BLaER1 (cell line): ENCODE measurements around the gene AP3B2.
A peak's percentile ranks its signal among the peaks of the same experiment; 100 is the strongest.

ENCODE experiments used
- H3K27ac ChIP-seq: shearing (Covaris generic); formaldehyde crosslinking; 2 replicates; pipeline ENCODE4 v1.8.1; 2022
- H3K27me3 ChIP-seq: shearing (Covaris generic); formaldehyde crosslinking; 2 replicates; pipeline ENCODE4 v1.8.1; 2022
- H3K36me3 ChIP-seq: shearing (Covaris generic); formaldehyde crosslinking; 2 replicates; pipeline ENCODE4 v1.8.1; 2022
- H3K4me1 ChIP-seq: shearing (Covaris generic); formaldehyde crosslinking; 2 replicates; pipeline ENCODE4 v1.8.1; 2022
- H3K4me2 ChIP-seq: shearing (Covaris generic); formaldehyde crosslinking; 2 replicates; pipeline ENCODE4 v1.8.1; 2022
- H3K4me3 ChIP-seq: shearing (Covaris generic); formaldehyde crosslinking; 2 replicates; pipeline ENCODE4 v1.8.1; 2022
- H3K9ac ChIP-seq: shearing (Covaris generic); formaldehyde crosslinking; 2 replicates; pipeline ENCODE4 v1.8.1; 2022
- H3K9me3 ChIP-seq: shearing (Covaris generic); formaldehyde crosslinking; 2 replicates; pipeline ENCODE4 v1.8.1; 2022
- H4K20me1 ChIP-seq: shearing (Covaris generic); formaldehyde crosslinking; 2 replicates; pipeline ENCODE4 v1.8.1; 2022
- Cebpa-rat ChIP-seq: shearing (Covaris generic); IDR thresholded peaks from 2 replicates; pipeline ENCODE4 v1.8.1; 2022

The AP3B2 gene

GRCh38 chr15:82709421-82710207 is at the start of gene AP3B2:
AP3B2 (minus strand) TSS chr15:82709875; CDS start chr15:82709706, 169 bp downstream.
- H3K4me3 ChIP-seq = peak within 1 kb of the TSS; percentile 76
- no peaks in the 10 kb centered on the region for H3K9me3 ChIP-seq
- H3K4me1 ChIP-seq = peaks cover 15% of the 10 kb centered on the region
- no peak within 1 kb of the TSS for H3K27ac ChIP-seq
- H3K27me3 ChIP-seq = no peaks in the 10 kb centered on the region
- TF ChIP-seq Cebpa-rat = peak; percentile 87
- peaks cover 12% of the 10 kb centered on the region; the same call in 1 of the 2 replicates for H4K20me1 ChIP-seq
- H3K9ac ChIP-seq = peak within 1 kb of the TSS; percentile 36; the same call in 1 of the 2 replicates
- peak within 1 kb of the TSS; percentile 96 for H3K4me2 ChIP-seq
- no peaks in the 10 kb centered on the region for H3K36me3 ChIP-seq

GRCh38 chr15:82751308-82751707 is 41.6 kb upstream of the AP3B2 start:
- H3K9ac ChIP-seq = peak overlapping the region; percentile 85
- no peaks in the 10 kb centered on the region for H3K9me3 ChIP-seq
- peak overlapping the region; percentile 84 for H3K27ac ChIP-seq
- peaks cover 35% of the 10 kb centered on the region for H3K4me1 ChIP-seq
- peaks cover 54% of the 10 kb centered on the region for H4K20me1 ChIP-seq
- H3K36me3 ChIP-seq = peaks cover 47% of the 10 kb centered on the region
- TF ChIP-seq Cebpa-rat = no peak
- no peaks in the 10 kb centered on the region for H3K27me3 ChIP-seq
- peak overlapping the region; percentile 77 for H3K4me3 ChIP-seq
- H3K4me2 ChIP-seq = peak overlapping the region; percentile 93

GRCh38 chr15:82750831-82751180 is 41.1 kb upstream of the AP3B2 start:
- H3K4me3 ChIP-seq = peak overlapping the region; percentile 77
- H3K9me3 ChIP-seq = no peaks in the 10 kb centered on the region
- H3K36me3 ChIP-seq = peaks cover 42% of the 10 kb centered on the region
- no peaks in the 10 kb centered on the region for H3K27me3 ChIP-seq
- H4K20me1 ChIP-seq = peaks cover 49% of the 10 kb centered on the region
- no peak for TF ChIP-seq Cebpa-rat
- H3K27ac ChIP-seq = peak overlapping the region; percentile 84
- H3K4me2 ChIP-seq = peak overlapping the region; percentile 93
- H3K9ac ChIP-seq = peak overlapping the region; percentile 85
- peaks cover 35% of the 10 kb centered on the region for H3K4me1 ChIP-seq

GRCh38 chr15:82749951-82750830 is 40.5 kb upstream of the AP3B2 start:
- H3K4me2 ChIP-seq = peak overlapping the region; percentile 93
- peaks cover 43% of the 10 kb centered on the region for H4K20me1 ChIP-seq
- peaks cover 35% of the 10 kb centered on the region for H3K4me1 ChIP-seq
- TF ChIP-seq Cebpa-rat = no peak
- H3K9ac ChIP-seq = peak overlapping the region; percentile 85
- peak overlapping the region; percentile 77 for H3K4me3 ChIP-seq
- no peaks in the 10 kb centered on the region for H3K9me3 ChIP-seq
- H3K27ac ChIP-seq = peak overlapping the region; percentile 84
- H3K27me3 ChIP-seq = no peaks in the 10 kb centered on the region
- peaks cover 36% of the 10 kb centered on the region for H3K36me3 ChIP-seq

- H3K4me3 ChIP-seq = no peak overlapping the region
- no peak overlapping the region for H3K4me2 ChIP-seq
- H3K4me1 ChIP-seq = peaks cover 33% of the 10 kb centered on the region
- TF ChIP-seq Cebpa-rat = no peak
- H3K9ac ChIP-seq = no peak overlapping the region
- peaks cover 24% of the 10 kb centered on the region for H4K20me1 ChIP-seq
- H3K36me3 ChIP-seq = peaks cover 18% of the 10 kb centered on the region
- no peaks in the 10 kb centered on the region for H3K27me3 ChIP-seq
- no peaks in the 10 kb centered on the region for H3K9me3 ChIP-seq
- no peak overlapping the region for H3K27ac ChIP-seq
Measured at GRCh38 chr15:82748315-82748714, 38.6 kb upstream of the AP3B2 start.

GRCh38 chr15:82743810-82744209 is 34.1 kb upstream of the AP3B2 start:
- H3K9me3 ChIP-seq = no peaks in the 10 kb centered on the region
- no peak overlapping the region for H3K4me2 ChIP-seq
- no peak for TF ChIP-seq Cebpa-rat
- no peak overlapping the region for H3K4me3 ChIP-seq
- no peaks in the 10 kb centered on the region for H3K36me3 ChIP-seq
- no peak overlapping the region for H3K27ac ChIP-seq
- H3K27me3 ChIP-seq = no peaks in the 10 kb centered on the region
- no peaks in the 10 kb centered on the region for H4K20me1 ChIP-seq
- no peak overlapping the region for H3K9ac ChIP-seq
- H3K4me1 ChIP-seq = no peaks in the 10 kb centered on the region

- no peak overlapping the region for H3K4me3 ChIP-seq
- H3K27me3 ChIP-seq = no peaks in the 10 kb centered on the region
- H3K4me1 ChIP-seq = no peaks in the 10 kb centered on the region
- no peak overlapping the region for H3K27ac ChIP-seq
- H3K9me3 ChIP-seq = no peaks in the 10 kb centered on the region
- H3K36me3 ChIP-seq = peaks cover 4% of the 10 kb centered on the region; the same call in 1 of the 2 replicates
- H3K4me2 ChIP-seq = no peak overlapping the region
- no peaks in the 10 kb centered on the region for H4K20me1 ChIP-seq
- TF ChIP-seq Cebpa-rat = no peak
- H3K9ac ChIP-seq = no peak overlapping the region
Measured at GRCh38 chr15:82742134-82742533, 32.5 kb upstream of the AP3B2 start.

GRCh38 chr15:82739086-82739485 is 29.4 kb upstream of the AP3B2 start:
- no peak overlapping the region for H3K4me2 ChIP-seq
- peaks cover 25% of the 10 kb centered on the region for H3K36me3 ChIP-seq
- H3K27me3 ChIP-seq = no peaks in the 10 kb centered on the region
- H3K9ac ChIP-seq = no peak overlapping the region
- H3K4me1 ChIP-seq = no peaks in the 10 kb centered on the region
- no peak for TF ChIP-seq Cebpa-rat
- no peak overlapping the region for H3K27ac ChIP-seq
- no peaks in the 10 kb centered on the region for H3K9me3 ChIP-seq
- no peak overlapping the region for H3K4me3 ChIP-seq
- no peaks in the 10 kb centered on the region for H4K20me1 ChIP-seq

- Histone ChIP-seq H3K36me3 (peaks cover 25% of the 10 kb centered on the region), H3K4me3 (no peak overlapping the region), H3K27me3 (no peaks in the 10 kb centered on the region), H3K4me2 (no peak overlapping the region), H3K9me3 (no peaks in the 10 kb centered on the region), H3K9ac (no peak overlapping the region), H3K27ac (no peak overlapping the region), H3K4me1 (no peaks in the 10 kb centered on the region), H4K20me1 (no peaks in the 10 kb centered on the region)
- no peak for TF ChIP-seq Cebpa-rat
Measured at GRCh38 chr15:82737975-82738374, 28.3 kb upstream of the AP3B2 start.

GRCh38 chr15:82731527-82731926 is 21.9 kb upstream of the AP3B2 start:
- Histone ChIP-seq H3K36me3 (peaks cover 50% of the 10 kb centered on the region), H3K4me2 (no peak overlapping the region), H3K9me3 (no peaks in the 10 kb centered on the region), H3K9ac (no peak overlapping the region), H3K4me3 (no peak overlapping the region), H3K27ac (no peak overlapping the region), H3K27me3 (no peaks in the 10 kb centered on the region), H4K20me1 (no peaks in the 10 kb centered on the region), H3K4me1 (no peaks in the 10 kb centered on the region)
- no peak for TF ChIP-seq Cebpa-rat
